Measurements from ENCODE around the gene FFAR4.

Gene FFAR4

GRCh38 chr10:93630625-93631557 lies 64.4 kb downstream of the FFAR4 start:
- DNase-seq (ENCODE audit: extremely low read depth, low read depth), result no peak
- no peak for TF ChIP-seq CTCF (IDR thresholded peaks at IDR 0.05; ENCODE audit: low read depth, low read length)

Measured in AG09319 (cell line).